IPS-NIHi7 (cell line): ENCODE measurements around the gene HIVEP2.

Experiments
- DNase-seq: peaks from one replicate; pipeline ENCODE4 v3.0.0; 2012; ENCODE audit warnings: mixed read lengths; ENCODE audit errors: extremely low spot score

The HIVEP2 gene

DNA sequence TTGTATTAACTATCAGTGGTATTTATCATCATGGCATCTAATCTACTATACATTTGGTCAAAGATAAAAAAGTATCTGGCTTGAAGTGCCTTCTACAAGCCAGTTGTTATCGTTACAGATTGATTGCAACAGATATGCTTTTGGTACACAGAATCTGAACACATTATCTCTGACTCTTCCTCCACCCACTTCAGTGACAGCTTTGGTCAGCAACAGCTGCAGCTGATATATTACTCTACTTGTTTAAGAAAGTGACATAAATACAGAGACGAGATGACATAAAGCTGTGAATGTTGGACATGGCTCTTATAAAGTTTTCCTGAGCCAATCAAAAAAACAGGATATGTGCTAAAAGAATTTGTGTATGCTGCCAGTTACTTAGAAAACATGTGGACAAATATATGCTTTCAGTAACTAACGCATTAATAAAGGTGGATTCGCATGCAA is 77.6 kb downstream of the HIVEP2 start:
- no peak for DNase-seq

DNA sequence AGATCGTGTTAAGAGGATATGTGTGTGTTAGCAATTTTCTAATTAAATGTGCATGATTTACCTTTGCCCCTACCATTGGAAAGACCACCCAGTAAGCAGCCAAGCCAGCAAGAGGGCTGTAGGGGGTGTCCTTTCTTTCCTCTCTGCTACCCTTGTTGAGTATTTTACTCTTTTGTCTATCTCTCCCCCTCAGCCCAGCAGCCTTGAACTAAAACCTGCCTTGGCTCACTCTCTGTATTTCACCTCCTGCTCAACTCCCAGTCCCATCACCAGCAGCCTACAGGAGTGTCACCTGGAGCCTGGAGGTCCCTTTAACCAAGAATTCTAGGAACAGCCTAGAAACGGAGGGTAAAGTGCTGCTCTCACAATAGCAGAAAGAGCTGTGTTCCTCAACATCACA is 81.0 kb downstream of the HIVEP2 start:
- peak; percentile 42 for DNase-seq

DNA sequence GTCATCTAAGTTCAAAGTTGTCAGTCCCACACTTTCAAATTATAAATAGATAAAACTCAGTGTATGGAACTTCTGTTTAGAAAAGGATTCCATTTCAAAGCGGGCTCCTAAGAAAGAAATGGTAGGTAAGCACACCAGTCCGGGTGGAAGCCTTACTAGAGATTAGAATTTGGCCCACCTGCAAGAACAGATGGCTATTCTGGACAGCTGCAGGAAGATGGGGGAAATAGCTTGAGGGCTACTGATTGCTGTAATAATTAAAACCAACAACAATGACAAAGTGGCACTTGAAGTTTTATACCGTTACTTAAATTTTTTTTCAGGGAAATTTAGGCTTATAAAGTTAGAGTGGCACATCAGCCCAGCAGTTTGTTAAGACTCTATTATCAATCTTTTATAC is 83.3 kb downstream of the HIVEP2 start:
- DNase-seq, result no peak

DNA sequence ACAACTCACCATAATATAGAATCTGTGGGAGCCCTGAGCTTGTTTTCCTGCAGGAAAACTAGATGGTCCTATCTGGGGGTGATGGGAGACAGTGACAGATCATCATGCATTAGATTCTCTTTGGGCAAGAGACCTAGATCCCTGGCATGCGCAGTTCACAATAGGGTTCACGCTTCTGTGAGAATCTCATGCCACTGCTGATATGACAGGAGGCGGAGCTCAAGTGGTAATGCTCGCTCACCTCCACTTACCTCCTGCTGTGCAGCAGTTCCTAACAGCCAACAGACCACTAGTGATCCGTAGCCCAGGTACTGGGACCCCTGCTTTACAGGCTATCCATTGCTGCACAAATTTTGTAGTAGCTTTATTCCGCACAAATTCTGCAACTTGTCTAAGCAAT is 84.5 kb downstream of the HIVEP2 start:
- DNase-seq, result no peak

DNA sequence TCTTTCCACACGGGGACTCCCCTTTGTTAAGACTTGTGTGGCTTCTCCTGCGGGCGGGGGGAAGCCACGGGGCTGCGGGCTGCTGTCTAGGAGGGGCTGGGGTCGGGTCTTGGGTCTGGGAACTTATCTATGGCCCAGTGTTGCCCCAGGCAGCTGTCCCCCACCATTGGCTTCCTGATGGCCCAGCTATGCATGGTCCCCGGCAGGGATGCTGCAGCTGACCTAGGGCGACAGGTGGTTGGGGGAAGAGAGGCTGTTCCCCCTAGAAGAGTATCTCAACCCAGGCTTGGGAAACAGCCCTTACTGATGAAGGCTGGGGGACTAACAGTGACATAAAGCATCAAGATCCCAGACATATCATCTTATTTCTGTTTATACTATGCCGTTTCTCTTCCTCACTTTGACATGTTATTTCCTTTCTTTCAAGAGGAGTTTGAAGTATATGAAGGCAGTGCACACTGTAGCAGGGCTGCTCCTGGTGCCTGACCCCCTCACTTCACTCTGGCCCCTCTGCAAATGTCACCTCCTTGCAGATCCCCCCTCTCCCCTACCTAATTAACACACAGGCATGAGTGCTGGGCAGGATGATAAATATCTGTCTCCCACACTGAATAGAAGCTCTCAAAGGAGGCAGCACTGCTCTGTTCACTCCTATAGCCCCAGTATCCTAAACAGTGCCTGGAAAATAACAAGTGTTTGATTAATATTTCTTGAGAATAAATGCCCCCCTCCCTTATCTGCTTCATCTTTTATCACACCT is 87.0 kb downstream of the HIVEP2 start:
- no peak for DNase-seq

DNA sequence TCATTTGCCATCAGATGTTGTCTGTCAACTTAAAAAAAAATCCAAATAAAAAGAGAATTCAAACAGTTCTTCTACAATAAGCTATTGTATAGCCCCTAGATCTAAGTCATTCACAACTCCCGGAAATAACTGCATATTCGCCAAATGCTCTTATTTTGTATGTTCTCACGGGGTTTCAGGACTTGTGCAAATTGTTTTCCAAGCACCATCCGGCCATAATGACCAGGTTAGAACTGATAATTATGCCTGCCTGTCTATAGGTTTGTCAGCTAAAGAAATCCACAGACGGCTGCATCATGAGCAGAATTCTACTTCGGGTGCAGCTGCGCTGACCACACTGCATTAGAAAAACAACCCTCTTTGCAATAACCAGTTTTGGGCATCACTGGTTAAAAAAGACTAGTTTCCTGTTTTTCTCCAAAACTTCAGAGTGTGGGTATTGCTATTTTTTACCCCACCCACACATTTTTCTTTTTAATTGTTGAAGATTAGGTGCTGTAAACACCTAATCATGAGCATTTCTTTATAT is 87.7 kb downstream of the HIVEP2 start:
- no peak for DNase-seq

DNA sequence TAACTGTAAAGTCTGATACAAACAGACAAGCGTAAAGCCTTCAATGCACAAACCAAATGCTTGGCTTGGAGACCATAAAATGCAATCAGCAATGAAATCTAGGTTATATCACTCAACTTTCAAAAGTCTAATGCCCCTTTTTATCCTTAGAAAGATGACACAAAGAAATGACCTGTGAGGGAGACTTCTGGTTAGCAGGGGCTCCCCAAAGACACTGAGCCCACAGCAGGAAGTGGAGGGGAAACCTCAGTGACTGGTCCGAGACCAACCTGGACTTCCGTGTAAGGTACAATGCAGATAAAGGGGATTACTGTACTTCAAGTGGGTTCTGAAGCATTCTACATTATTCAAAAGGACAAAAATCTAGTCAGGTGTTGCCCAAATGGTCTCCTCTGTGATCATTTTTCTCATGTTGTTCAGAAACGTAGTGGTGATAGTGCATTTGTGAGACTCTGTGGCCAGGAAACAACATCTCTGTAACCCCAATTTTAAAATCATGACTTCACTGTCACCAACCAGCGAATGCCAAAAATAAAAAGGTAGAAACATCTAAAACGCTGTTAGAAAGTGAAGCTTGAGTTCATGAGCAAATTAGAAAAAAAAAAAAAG is 88.2 kb downstream of the HIVEP2 start:
- DNase-seq, result no peak

DNA sequence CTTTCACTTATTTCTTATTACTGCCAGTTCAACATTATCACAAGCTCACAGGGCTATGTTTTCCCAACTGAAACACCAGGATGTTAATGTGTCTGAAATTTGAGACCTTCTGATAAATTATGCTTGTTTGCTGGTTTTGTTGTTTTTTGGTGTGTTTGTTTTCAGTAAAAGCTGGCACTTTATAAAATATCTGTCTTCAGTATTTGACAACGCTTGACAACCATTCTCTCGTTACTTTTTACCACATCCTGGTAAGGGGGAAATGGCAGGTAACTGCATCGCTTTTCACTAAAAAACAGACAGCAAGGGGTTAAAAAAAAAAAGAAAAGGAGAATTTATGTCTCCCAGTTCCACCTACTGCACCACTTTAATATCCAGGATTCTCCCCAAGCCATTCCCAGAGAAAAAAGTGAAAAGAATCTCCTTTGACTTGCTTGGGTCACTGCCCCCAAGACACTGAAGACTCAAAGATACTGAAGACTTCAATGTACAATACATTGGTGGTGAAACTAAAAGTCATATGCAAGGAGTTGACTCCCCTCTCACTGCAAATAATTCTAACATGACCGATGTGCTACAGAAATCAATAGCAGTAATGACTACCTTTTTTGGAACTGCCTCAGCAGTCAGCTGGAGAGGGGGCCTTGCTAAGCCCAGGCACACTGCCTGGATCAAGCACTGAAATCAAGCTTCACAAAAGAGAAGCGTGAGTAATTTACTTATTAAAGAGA is 88.9 kb downstream of the HIVEP2 start:
- no peak for DNase-seq

DNA sequence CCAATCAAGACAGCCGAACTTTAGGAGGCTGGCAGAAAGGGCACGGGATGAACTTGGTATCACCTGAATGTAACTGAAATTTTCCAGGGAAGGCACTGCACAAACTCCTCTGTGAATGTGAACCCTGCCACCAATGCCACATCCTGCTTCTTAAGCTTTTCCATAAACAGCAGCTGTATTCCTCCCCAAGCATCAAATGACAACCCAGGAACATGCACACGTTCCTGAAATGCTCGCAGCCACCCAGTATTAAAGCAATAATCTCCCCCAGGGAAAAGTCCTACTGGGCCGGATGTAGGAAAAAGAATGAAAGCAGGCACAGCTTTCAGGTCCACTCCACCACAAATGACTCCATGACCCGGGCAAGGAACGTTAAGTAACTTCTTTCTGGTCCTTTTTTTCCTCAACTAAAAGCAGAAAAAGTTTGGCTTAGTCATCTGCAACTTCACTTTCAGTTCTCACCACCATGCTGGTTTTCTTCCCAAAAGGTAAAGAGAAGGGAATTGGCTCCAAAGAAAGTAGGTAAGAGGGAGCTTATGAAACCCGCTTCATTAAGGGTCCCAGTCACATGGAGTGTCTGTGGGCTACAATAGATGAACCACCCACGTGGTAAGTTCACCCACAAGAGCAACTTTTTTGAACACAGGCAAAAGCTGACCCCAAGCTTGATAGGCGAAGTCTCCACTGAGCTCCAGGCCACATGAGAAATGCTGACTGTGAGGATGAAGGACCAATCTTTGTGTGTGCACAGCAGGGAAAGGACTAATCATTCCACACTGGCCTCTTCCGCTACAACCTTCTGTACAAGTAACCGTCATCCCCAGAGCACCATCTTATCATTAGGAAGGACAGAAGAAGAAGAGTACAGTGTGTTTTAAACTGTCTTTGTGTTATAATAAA is 90.1 kb downstream of the HIVEP2 start:
- DNase-seq, result no peak

DNA sequence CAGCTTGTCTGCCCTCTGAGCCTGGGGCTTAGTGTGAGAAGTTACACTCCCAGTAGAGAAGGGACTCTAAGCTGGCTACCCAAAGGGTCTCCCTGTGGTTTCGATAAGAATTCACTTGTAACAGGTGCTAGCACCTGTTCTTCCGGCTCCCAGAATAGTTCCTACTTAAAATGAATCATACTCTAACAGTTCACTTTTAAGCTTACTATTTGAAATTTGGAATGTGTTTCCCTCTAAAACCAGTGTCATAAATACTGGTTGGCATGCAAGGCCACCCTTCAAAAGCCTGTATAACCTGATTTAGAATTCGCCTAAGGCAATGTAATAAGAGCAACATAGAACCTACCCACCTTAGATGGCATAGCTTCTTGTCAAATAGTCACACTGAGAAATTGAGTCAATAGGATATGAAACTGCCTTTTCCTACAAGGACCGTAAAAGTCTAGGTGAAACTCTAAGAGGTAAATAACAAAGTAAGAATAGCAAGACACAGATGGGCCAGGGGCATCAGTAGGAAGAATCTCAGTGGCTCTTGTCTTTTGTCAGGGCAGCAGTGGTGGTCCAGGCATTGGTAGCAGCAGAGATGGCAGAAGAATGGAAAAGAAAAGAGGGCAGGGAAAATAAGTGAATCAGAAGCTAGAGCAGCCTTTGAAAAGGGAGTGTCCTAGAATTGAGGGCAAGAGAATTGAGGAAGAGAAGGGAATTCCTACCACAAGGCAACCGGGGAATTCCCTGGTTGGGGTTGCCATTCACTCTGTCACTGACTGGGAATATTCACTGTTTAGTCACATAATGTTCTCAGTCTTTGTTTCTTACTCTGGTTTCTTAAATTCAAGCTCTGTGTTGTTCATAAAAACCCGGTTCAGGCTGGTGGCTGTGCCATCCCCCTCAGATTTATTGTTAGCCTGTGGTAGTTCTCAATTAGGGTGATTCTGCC is 91.5 kb downstream of the HIVEP2 start:
- no peak for DNase-seq

DNA sequence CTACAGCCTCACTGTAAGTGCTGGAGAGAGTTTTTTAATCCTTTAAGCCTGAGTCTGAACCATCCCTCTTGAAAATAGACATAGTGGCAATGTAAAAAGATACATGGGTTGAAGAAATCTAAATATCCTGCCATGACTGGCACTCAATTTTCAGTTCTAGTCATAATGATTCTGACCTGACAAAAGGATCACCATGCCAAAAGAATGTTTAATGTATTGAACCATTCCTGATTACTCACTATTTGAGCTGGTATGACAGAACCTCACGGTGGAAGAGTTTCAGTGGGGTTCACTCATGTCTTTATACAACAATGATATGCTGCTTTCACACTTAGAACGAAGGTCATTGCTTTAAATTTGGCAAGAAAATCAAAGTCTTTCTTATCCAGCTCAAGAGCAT is 93.4 kb downstream of the HIVEP2 start:
- DNase-seq, result no peak

DNA sequence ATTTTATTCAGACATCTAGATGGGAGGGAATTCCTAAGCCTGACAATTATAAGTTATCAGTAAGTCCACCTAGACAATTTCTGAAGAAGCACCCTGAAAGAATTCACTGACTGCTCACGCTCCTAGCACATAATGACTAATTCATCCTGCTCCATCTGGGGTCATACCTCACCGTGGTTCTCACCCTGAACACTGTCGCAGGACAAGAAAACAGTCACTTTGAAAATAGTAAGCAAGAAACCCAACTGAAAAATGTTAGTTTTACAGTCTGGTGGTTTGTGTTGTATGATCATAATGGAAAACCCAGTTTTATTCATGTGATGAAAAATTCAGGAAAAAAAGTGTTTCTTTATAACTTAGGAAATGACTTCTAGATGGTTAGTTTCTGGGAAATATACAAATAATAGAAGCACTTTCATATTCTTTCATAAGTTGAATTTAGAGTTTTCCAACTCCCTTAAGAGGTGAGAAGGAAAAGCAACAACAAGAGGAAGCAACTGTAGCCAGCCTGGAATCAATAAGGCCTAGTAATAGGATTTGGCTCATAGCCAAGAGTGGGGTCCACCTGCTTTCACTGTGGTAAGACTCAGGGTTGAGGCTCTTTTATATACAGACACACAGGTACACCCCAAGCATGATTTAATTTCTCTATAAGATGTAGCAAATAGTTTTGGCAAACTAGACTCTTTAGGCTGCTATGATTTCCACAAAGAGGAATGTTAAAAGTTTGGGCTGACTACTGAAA is 94.1 kb downstream of the HIVEP2 start:
- no peak for DNase-seq

DNA sequence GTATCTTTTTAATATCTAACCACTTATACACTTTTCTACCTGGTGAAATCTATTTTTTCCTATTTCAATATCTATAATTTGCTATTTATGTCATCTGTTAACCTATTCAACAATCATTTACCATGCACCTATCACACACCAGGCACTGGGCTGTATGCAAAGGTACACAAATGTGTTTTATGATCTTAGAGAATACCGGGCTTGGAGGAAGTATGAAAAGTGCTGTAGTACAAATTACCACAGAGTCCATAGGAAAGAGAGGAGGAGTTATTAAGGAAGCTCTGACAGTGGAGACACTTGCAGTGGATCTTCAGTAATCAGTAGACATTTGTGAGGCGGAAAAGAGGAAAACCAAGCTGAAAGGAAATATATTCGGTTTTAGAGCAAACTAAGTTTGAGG is 96.0 kb downstream of the HIVEP2 start:
- DNase-seq, result no peak

DNA sequence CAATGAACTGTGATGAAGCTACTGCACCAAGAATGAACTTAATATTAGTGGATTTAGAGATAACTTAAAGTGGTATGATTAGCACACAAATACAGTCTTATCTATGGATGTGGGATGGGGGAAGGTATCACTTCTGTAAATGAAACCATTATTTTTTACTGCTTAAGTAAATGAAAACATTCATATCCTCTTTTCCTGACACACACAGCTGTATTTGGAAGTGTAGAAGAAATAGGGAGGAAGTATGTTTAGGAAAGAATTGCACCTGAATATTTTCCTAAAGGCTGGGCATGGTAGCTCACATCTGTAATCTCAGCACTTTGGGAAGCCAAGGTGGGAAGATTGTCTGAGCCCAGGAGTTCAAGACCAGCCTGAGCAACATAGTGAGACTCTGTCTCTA is 96.8 kb downstream of the HIVEP2 start:
- no peak for DNase-seq

DNA sequence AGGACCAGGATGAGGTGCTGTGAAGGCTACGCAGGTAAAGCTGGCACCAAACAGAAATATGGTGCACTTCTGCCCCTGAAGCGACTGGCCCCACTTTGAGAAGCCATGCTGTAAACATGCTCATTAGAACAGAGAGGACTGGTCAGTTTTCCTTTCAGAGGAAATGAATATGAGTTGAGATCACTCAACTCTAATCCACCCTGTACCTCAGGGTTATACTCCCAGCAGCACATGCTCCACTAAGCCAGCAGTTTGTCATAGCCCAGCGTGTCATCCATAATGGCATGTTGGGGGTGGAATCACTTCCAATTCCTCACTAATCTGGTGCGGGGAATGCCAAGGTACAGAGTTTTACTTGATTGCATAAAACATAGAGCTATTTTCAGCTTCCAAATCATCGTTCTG is 98.1 kb downstream of the HIVEP2 start:
- no peak for DNase-seq

DNA sequence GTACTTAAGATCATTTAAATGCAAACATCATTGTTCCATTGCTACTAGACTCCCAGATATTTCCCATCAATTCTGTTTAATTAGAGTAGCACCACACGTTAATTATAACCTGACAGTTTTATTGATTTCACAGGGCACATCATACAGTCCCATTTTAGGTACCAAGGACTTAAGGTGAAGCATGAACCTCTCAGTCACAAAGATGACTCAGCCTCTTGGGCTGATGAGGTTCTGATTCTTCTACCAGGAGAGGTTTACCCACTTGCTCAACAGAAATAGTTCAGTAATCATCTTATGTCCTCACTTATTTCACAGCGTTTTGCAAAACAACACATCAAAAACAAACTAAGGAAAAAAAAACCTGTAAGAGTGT is 98.5 kb downstream of the HIVEP2 start:
- no peak for DNase-seq

DNA sequence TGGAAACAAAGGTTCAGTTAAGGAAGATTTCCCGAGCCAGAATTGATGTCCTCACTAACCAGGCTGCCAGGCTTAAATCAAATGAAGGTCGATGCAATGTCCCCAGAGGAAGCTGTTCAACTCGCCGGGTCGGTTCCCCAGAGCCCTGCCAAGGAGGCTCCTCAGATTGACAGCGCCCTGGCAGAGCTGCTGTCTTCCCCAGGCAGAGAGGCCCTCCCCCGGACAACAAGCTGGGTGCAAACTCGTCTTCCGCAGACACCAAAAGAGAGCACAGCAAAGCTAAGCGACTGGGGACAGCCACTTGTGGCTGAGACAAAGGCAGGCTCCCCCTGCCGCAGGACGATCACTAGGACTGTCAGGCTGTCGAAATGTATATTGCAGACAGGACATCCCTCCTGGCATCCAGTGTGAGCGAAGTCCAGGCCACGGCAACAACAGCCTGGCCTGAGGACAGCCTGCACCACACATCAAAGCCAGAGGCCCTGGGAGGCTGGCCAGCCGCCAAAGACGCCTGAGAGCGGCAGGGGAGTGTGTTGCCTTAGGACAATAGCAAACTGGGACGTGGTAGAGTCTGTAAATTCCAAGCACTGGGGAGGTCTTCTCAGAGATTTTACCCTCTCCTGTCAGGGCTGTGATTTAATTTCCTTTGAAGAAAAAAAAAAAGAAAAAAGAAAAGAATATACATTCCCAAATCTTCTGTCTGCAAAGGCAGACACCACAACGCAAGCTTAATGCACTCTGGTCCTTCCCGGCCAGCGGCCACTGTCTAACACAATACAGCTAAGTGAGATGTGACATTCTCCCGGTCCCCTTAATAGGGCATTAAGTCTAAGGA is 99.1 kb downstream of the HIVEP2 start:
- DNase-seq, result peak; percentile 61

DNA sequence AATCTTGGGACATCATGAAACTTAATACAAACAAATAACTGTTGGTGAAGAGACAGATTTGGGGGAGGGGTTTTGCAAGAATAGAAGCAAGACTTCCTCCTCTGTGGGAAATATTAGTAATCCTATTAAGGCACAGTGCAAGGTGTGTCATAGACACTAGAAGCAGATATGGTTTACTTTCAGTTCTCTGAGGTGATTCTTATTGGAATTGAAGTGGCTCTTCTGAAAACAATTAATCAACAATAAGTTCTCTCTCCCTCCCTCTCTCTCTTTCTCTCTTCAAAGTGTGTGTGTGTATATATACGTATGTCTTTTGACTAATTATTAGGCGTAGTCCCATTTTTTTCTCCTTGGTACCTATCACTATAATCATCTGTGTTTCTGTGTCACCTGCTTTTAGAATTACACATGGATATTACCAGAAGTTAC is 99.8 kb downstream of the HIVEP2 start:
- DNase-seq, result no peak
